HG03159 (cell line): ENCODE results near the gene SH3BGRL2.
"Not testable (repeated sequence)": the region's sequence is repeated elsewhere in the genome, so short reads cannot be mapped to it uniquely, and the experiment has no call there.

Experiments
- ATAC-seq: cut with Tn5 transposase; IDR thresholded peaks from one replicate; pipeline ENCODE4 v1.9.1; 2021; ENCODE audit warnings: mild to moderate bottlenecking, moderate library complexity; ENCODE audit not compliant: unreplicated experiment

Gene SH3BGRL2

GRCh38 chr6:79614326-79615305 lies 16.5 kb upstream of the SH3BGRL2 start:
- ATAC-seq, result no peak

GRCh38 chr6:79617518-79617941 lies 13.6 kb upstream of the SH3BGRL2 start:
- no peak for ATAC-seq

GRCh38 chr6:79618425-79618824 lies 12.7 kb upstream of the SH3BGRL2 start:
- ATAC-seq, result not testable (repeated sequence)

- ATAC-seq, result no peak
These were observed 9.6 kb upstream of the SH3BGRL2 start for GRCh38 chr6:79621579-79621978.

- ATAC-seq, result no peak
These were observed 8.8 kb upstream of the SH3BGRL2 start for GRCh38 chr6:79622364-79622763.

GRCh38 chr6:79623106-79623505 lies 8.0 kb upstream of the SH3BGRL2 start:
- no peak for ATAC-seq

GRCh38 chr6:79625746-79626145 lies 5.4 kb upstream of the SH3BGRL2 start:
- no peak for ATAC-seq

GRCh38 chr6:79626811-79627210 lies 4.3 kb upstream of the SH3BGRL2 start:
- no peak for ATAC-seq

GRCh38 chr6:79627422-79627821 lies 3.7 kb upstream of the SH3BGRL2 start:
- no peak for ATAC-seq

- no peak for ATAC-seq
These were observed 2.5 kb upstream of the SH3BGRL2 start for GRCh38 chr6:79628466-79629288.

- ATAC-seq, result no peak
These were observed 698 bp upstream of the SH3BGRL2 start for GRCh38 chr6:79630380-79630882.

- ATAC-seq, result no peak
These were observed 604 bp downstream of the SH3BGRL2 start for GRCh38 chr6:79631693-79632172.

GRCh38 chr6:79632580-79632979 lies 1.5 kb downstream of the SH3BGRL2 start:
- no peak for ATAC-seq

- ATAC-seq, result no peak
These were observed 3.5 kb downstream of the SH3BGRL2 start for GRCh38 chr6:79634491-79635231.

GRCh38 chr6:79635232-79635543 lies 4.1 kb downstream of the SH3BGRL2 start:
- no peak for ATAC-seq

- no peak for ATAC-seq
These were observed 5.5 kb downstream of the SH3BGRL2 start for GRCh38 chr6:79636673-79637072.

GRCh38 chr6:79640146-79641111 lies 9.3 kb downstream of the SH3BGRL2 start:
- ATAC-seq, result no peak

GRCh38 chr6:79646006-79646405 lies 14.9 kb downstream of the SH3BGRL2 start:
- ATAC-seq, result peak; percentile 83

GRCh38 chr6:79646561-79646960 lies 15.4 kb downstream of the SH3BGRL2 start:
- no peak for ATAC-seq

GRCh38 chr6:79647741-79648140 lies 16.6 kb downstream of the SH3BGRL2 start:
- no peak for ATAC-seq
